Measurements from ENCODE around the gene MYB.

MYB gene

GRCh38 chr6:135217663-135218062, 36.6 kb downstream of the MYB start:
- no peak for DNase-seq (ENCODE audit: low read depth)
- H3K4me3 ChIP-seq (ENCODE audit: low read depth, low read length) = no peak overlapping the region
- TF ChIP-seq CTCF (IDR thresholded peaks at IDR 0.05; ENCODE audit: low read depth, low read length, missing control alignments) = no peak
- in situ Hi-C loops (cut with HindIII; ENCODE audit: low sequenced_read_pairs) = no loop called here

GRCh38 chr6:135219346-135219745, 38.2 kb downstream of the MYB start:
- in situ Hi-C loops (cut with HindIII; ENCODE audit: low sequenced_read_pairs) = no loop called here
- no peak for TF ChIP-seq CTCF (IDR thresholded peaks at IDR 0.05; ENCODE audit: low read depth, low read length, missing control alignments)
- no peak for DNase-seq (ENCODE audit: low read depth)
- no peak overlapping the region for H3K4me3 ChIP-seq (ENCODE audit: low read depth, low read length)

- DNase-seq (ENCODE audit: low read depth) = no peak
- H3K4me3 ChIP-seq (ENCODE audit: low read depth, low read length) = no peak overlapping the region
- in situ Hi-C loops (cut with HindIII; ENCODE audit: low sequenced_read_pairs) = no loop called here
Measured at GRCh38 chr6:135221042-135221441, 39.9 kb downstream of the MYB start.

GRCh38 chr6:135221505-135221904, 40.4 kb downstream of the MYB start:
- no peak overlapping the region for H3K4me3 ChIP-seq (ENCODE audit: low read depth, low read length)
- no peak for DNase-seq (ENCODE audit: low read depth)
- TF ChIP-seq CTCF (IDR thresholded peaks at IDR 0.05; ENCODE audit: low read depth, low read length, missing control alignments) = no peak
- in situ Hi-C loops (cut with HindIII; ENCODE audit: low sequenced_read_pairs) = no loop called here

More at GRCh38 chr6:135221042-135221441, 39.9 kb downstream of the MYB start:
- no peak for TF ChIP-seq CTCF (IDR thresholded peaks at IDR 0.05; ENCODE audit: low read depth, low read length, missing control alignments)

GRCh38 chr6:135222623-135223022, 41.5 kb downstream of the MYB start:
- in situ Hi-C loops (cut with HindIII; ENCODE audit: low sequenced_read_pairs) = no loop called here
- no peak overlapping the region for H3K4me3 ChIP-seq (ENCODE audit: low read depth, low read length)
- no peak for TF ChIP-seq CTCF (IDR thresholded peaks at IDR 0.05; ENCODE audit: low read depth, low read length, missing control alignments)
- DNase-seq (ENCODE audit: low read depth) = no peak

- TF ChIP-seq CTCF (IDR thresholded peaks at IDR 0.05; ENCODE audit: low read depth, low read length, missing control alignments) = no peak
- DNase-seq (ENCODE audit: low read depth) = no peak
- H3K4me3 ChIP-seq (ENCODE audit: low read depth, low read length) = no peak overlapping the region
Measured at GRCh38 chr6:135224037-135224647, 43.0 kb downstream of the MYB start.

More at GRCh38 chr6:135224037-135224647, 43.0 kb downstream of the MYB start:
- in situ Hi-C loops (cut with HindIII; ENCODE audit: low sequenced_read_pairs) = no loop called here
